ENCODE data around the gene PPP1R2C.

DNA sequence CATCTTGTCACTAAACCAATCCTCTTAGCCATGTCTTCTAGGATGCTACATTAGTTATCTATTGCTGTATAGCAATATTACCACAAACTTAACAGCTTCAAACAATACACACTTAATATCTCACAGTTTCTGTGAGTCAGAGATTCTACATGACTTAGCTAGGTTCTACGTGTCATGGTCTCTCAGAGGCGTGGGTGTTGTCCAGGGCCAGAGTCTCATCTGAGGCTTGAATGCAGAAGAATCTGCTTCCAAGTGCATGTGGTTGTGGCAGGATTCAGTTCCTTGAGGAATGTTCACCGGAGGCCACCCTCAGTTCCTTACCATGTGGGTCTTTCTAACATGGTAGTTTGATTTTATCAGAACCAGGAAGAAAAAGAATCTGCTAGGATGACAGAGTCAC is 26.4 kb downstream of the PPP1R2C start:
- TF ChIP-seq CTCF (IDR thresholded peaks at IDR 0.05) (no peak), POLR2A (IDR thresholded peaks at IDR 0.05) (no peak)
